ENCODE measurements around the gene IFITM5. TPM values are rescaled to one million over a fixed set of nuclear protein-coding genes. Genes with fewer than 3 reads are reported as not detected.

IFITM5 gene
- total RNA-seq, 1 experiment from 2014 or later, result not detected

- Mint-ChIP-seq H3K4me1 (peaks cover 0 to 5% of the 10 kb centered on the region in 2 experiments; a peak in 2 of 4 replicates), H3K9me3 (no peaks in the 10 kb centered on the region; a peak in 1 of 5 replicates), H3K27ac (no peak overlapping the region), H3K4me3 (no peak overlapping the region), H3K36me3 (ENCODE audit: insufficient read depth in 1 of 3, low read depth in 3 of 3) (peaks cover 35 to 52% (median 36%) of the 10 kb centered on the region in 3 experiments), H3K27me3 (ENCODE audit: low read depth) (no peaks in the 10 kb centered on the region; the same call in 1 of the 2 replicates)
- Histone ChIP-seq H2AFZ (ENCODE audit: low read length) (no peak overlapping the region), H3K56ac (ENCODE audit: insufficient read length, low read depth, low read length) (no peak overlapping the region), H3K4me2 (ENCODE audit: insufficient read depth, insufficient read length, low read length) (no peak overlapping the region), H2AK5ac (ENCODE audit: insufficient read length, low read length) (no peak overlapping the region), H4K91ac (ENCODE audit: insufficient read length, low read depth, low read length) (no peak overlapping the region), H3K4ac (ENCODE audit: low read depth, low read length) (no peak overlapping the region), H3K79me2 (ENCODE audit: insufficient read depth, low read length) (no peaks in the 10 kb centered on the region), H3K79me1 (ENCODE audit: insufficient read depth, low read depth, low read length, poor library complexity, severe bottlenecking) (no peaks in the 10 kb centered on the region), H4K8ac (replicated peaks; ENCODE audit: insufficient read length, low read depth, low read length) (no peak overlapping the region), H2BK20ac (ENCODE audit: low read depth, low read length, poor library complexity, severe bottlenecking) (no peak overlapping the region), H3K27me3 (ENCODE audit: insufficient read depth, low read length) (no peaks in the 10 kb centered on the region), H3K4me1 (ENCODE audit: insufficient read depth, low read length) (no peaks in the 10 kb centered on the region), H4K20me1 (ENCODE audit: control insufficient read depth, insufficient read depth, insufficient read length) (no peaks in the 10 kb centered on the region), H3K9ac (ENCODE audit: extremely low read depth, insufficient read length, low read length) (no peak overlapping the region), H3K23me2 (ENCODE audit: insufficient read length, low read depth, low read length, poor library complexity, severe bottlenecking) (no peaks in the 10 kb centered on the region), H3K9me3 (ENCODE audit: control insufficient read depth, low read depth, low read length) (no peaks in the 10 kb centered on the region), H2BK5ac (ENCODE audit: insufficient read length, low read length) (no peak overlapping the region), H3K23ac (ENCODE audit: insufficient read length, low read depth, low read length) (no peak overlapping the region), H2BK15ac (ENCODE audit: low read depth, low read length) (no peak overlapping the region), H3K14ac (ENCODE audit: insufficient read depth, low read length) (no peak overlapping the region), H3K18ac (ENCODE audit: insufficient read length, low read depth, low read length) (no peak overlapping the region), H4K5ac (ENCODE audit: insufficient read length, low read depth, low read length) (no peak overlapping the region), H2BK120ac (ENCODE audit: low read depth, low read length, poor library complexity, severe bottlenecking) (no peak overlapping the region), H2BK12ac (ENCODE audit: insufficient read length, low read depth, low read length) (no peak overlapping the region), H3K27ac (ENCODE audit: insufficient read length, low read depth, low read length) (no peak overlapping the region), H3T11ph (ENCODE audit: low read length) (no peak overlapping the region)
- WGBS (ENCODE audit: extremely low coverage, insufficient read length, low lambda C conversion rate), result no CpG with 5 or more reads among the region's 8 CpGs
- TF ChIP-seq CTCF (conservative IDR thresholded peaks at IDR 0.05), result no peak
- no peak for DNase-seq
Measured at GRCh38 chr11:252666-253065, 46.7 kb downstream of the IFITM5 start.
